ENCODE measurements around the gene PRKRIP1.

PRKRIP1 gene

GRCh38 chr7:102451371-102452054 lies 55.4 kb downstream of the PRKRIP1 start:
- peak overlapping the region; percentile 63 for H3K14ac ChIP-seq (ENCODE audit: low read length)

DNA sequence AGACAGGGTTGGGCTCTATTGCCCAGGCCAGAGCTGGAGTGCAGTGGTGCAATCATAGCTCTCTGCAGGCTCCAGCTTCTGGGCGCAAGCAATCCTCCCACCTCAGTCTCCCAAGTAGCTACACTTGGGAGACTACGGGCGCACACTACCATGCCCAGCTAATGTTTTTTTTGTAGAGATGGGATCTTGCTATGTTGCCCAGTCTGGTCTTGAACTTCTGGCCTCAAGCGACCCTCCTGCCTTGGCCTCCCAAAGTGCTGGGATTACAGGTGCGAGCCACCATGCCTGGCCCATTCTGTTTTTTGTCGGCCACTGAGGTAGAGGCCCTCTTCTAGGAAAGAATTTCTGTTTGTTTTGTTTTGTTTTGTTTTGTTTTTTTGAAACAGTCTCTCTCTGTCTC lies 56.3 kb downstream of the PRKRIP1 start:
- H2BK120ac ChIP-seq (ENCODE audit: low read depth, low read length): no peak overlapping the region
- WGBS, 2 donors (ENCODE audit: extremely low coverage in 2 of 2, insufficient read length in 2 of 2, insufficient replicate concordance in 1 of 2): no CpG with 5 or more reads among the region's 6 CpGs
- H3K18ac ChIP-seq (ENCODE audit: low read length): no peak overlapping the region
- H2AFZ ChIP-seq (ENCODE audit: low read length): no peak overlapping the region
- no peak overlapping the region for H4K8ac ChIP-seq (ENCODE audit: low read depth, low read length)
- DNase-seq (ENCODE audit: low spot score): no peak
- H3K14ac ChIP-seq (ENCODE audit: low read length): no peak overlapping the region
- no peak overlapping the region for H3K4me2 ChIP-seq (ENCODE audit: insufficient read depth, low read length, poor library complexity, severe bottlenecking)
- H4K91ac ChIP-seq (ENCODE audit: low read depth, low read length, poor library complexity): no peak overlapping the region
- no peak overlapping the region for H2BK15ac ChIP-seq (ENCODE audit: low read length)
- no peak overlapping the region for H2BK5ac ChIP-seq (ENCODE audit: low read length)
- H3K4me3 ChIP-seq (ENCODE audit: low read length in 2 of 2): no peak overlapping the region
- H3K36me3 ChIP-seq (replicated peaks in 1 of 2; ENCODE audit: control insufficient read depth in 2 of 2, insufficient read depth in 2 of 2, low read length in 2 of 2): peaks cover 12 to 36% of the 10 kb centered on the region in 2 donors
- no peak overlapping the region for H3K9ac ChIP-seq (ENCODE audit: low read depth, low read length, poor library complexity)
- H3K4me1 ChIP-seq (ENCODE audit: control insufficient read depth in 2 of 2, insufficient read depth in 1 of 2, low read depth in 1 of 2, low read length in 2 of 2): peaks cover 5 to 7% of the 10 kb centered on the region in 2 donors
- H3K79me1 ChIP-seq (ENCODE audit: low read depth, low read length): no peaks in the 10 kb centered on the region
- H3K9me3 ChIP-seq (replicated peaks in 1 of 2; ENCODE audit: control insufficient read depth in 2 of 2, insufficient read depth in 1 of 2, low read depth in 1 of 2, low read length in 2 of 2): no peaks in the 10 kb centered on the region
- H3K23ac ChIP-seq (ENCODE audit: low read depth, low read length, poor library complexity): no peak overlapping the region
- H2AK5ac ChIP-seq (ENCODE audit: low read depth, low read length): no peak overlapping the region
- H3K27ac ChIP-seq (replicated peaks; ENCODE audit: low read length): no peak overlapping the region
- H3K4ac ChIP-seq (ENCODE audit: low read length): no peak overlapping the region
- no peaks in the 10 kb centered on the region for H3K27me3 ChIP-seq (ENCODE audit: control insufficient read depth in 3 of 3, insufficient read depth in 3 of 3, low read depth in 1 of 3, low read length in 3 of 3)
- H2BK12ac ChIP-seq (ENCODE audit: low read length): no peak overlapping the region

More at GRCh38 chr7:102451371-102452054, 55.4 kb downstream of the PRKRIP1 start:
- Histone ChIP-seq H2BK15ac (ENCODE audit: low read length) (no peak overlapping the region), H3K23ac (ENCODE audit: low read depth, low read length, poor library complexity) (no peak overlapping the region), H2AFZ (ENCODE audit: low read length) (peak overlapping the region; percentile 28), H3K9me3 (replicated peaks in 1 of 2; ENCODE audit: control insufficient read depth in 2 of 2, insufficient read depth in 1 of 2, low read depth in 1 of 2, low read length in 2 of 2) (no peaks in the 10 kb centered on the region), H2AK5ac (ENCODE audit: low read depth, low read length) (peak overlapping the region; percentile 28), H3K4me2 (ENCODE audit: insufficient read depth, low read length, poor library complexity, severe bottlenecking) (peak overlapping the region; percentile 21), H2BK5ac (ENCODE audit: low read length) (peak overlapping the region; percentile 27), H3K18ac (ENCODE audit: low read length) (peak overlapping the region; percentile 76), H3K27ac (replicated peaks; ENCODE audit: low read length) (peak overlapping the region; percentile 43), H3K27me3 (ENCODE audit: control insufficient read depth in 3 of 3, insufficient read depth in 3 of 3, low read depth in 1 of 3, low read length in 3 of 3) (no peaks in the 10 kb centered on the region), H3K9ac (ENCODE audit: low read depth, low read length, poor library complexity) (no peak overlapping the region), H3K4me3 (ENCODE audit: low read length in 2 of 2) (no peak overlapping the region), H4K8ac (ENCODE audit: low read depth, low read length) (no peak overlapping the region), H2BK12ac (ENCODE audit: low read length) (no peak overlapping the region), H3K4me1 (ENCODE audit: control insufficient read depth in 2 of 2, insufficient read depth in 1 of 2, low read depth in 1 of 2, low read length in 2 of 2) (peaks cover 5 to 7% of the 10 kb centered on the region in 2 donors), H3K4ac (ENCODE audit: low read length) (peak overlapping the region; percentile 2), H3K36me3 (replicated peaks in 1 of 2; ENCODE audit: control insufficient read depth in 2 of 2, insufficient read depth in 2 of 2, low read length in 2 of 2) (peaks cover 12 to 36% of the 10 kb centered on the region in 2 donors), H4K91ac (ENCODE audit: low read depth, low read length, poor library complexity) (peak overlapping the region; percentile 19), H2BK120ac (ENCODE audit: low read depth, low read length) (no peak overlapping the region), H3K79me1 (ENCODE audit: low read depth, low read length) (no peaks in the 10 kb centered on the region)
- WGBS, 2 donors (ENCODE audit: extremely low coverage in 2 of 2, insufficient read length in 2 of 2, insufficient replicate concordance in 1 of 2): no CpG with 5 or more reads among the region's 23 CpGs
- no peak for DNase-seq (ENCODE audit: low spot score)

DNA sequence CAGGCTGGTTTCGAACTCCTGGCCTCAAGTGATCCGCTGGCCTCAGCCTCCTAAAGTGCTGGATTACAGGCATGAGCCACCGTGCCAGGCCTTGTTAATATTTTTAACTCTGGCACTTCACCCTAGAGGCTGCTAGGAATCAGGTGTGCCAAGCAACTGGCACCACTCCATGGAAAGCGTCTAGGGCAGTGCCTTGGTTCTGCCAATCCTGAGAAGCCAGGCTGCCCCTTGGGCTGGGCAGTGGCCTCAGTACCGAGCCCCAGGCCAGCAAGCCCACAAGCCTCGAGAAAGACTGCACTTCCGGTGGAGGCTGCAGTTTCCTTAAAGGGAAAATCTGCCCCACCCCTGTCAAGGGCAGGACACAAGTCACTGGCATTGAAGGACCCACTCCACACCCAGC lies 57.2 kb downstream of the PRKRIP1 start:
- Histone ChIP-seq H3K27me3 (ENCODE audit: control insufficient read depth in 3 of 3, insufficient read depth in 3 of 3, low read depth in 1 of 3, low read length in 3 of 3) (no peaks in the 10 kb centered on the region), H3K18ac (ENCODE audit: low read length) (no peak overlapping the region)
- no CpG with 5 or more reads among the region's 7 CpGs for WGBS, 2 donors (ENCODE audit: extremely low coverage in 2 of 2, insufficient read length in 2 of 2, insufficient replicate concordance in 1 of 2)

DNA sequence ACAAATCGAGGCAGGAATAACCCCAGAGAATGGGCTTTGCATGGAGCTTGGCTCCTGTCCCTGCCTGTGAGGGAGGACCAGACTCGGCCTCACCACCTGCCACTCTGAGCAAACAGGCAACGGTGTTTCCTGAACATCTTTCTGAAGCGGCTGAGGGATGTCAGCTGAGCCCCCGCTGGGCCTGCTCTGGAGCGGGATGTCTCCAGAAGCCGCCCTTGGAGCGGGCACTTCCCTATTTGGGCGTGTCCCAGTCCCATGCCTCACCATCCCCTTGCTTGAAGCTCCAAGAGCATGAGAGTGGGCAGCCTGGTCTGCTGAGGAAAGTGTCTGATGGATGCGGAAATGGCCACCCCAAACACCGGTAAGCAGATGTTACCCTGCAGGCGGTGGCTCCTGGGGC lies 58.3 kb downstream of the PRKRIP1 start:
- H3K4me2 ChIP-seq (ENCODE audit: insufficient read depth, low read length, poor library complexity, severe bottlenecking): no peak overlapping the region

More for the DNA sequence above, 57.2 kb downstream of the PRKRIP1 start:
- H3K9ac ChIP-seq (ENCODE audit: low read depth, low read length, poor library complexity): no peak overlapping the region
- no peak overlapping the region for H4K91ac ChIP-seq (ENCODE audit: low read depth, low read length, poor library complexity)
- H2BK12ac ChIP-seq (ENCODE audit: low read length): no peak overlapping the region
- no peak for DNase-seq (ENCODE audit: low spot score)
- H3K4me1 ChIP-seq (ENCODE audit: control insufficient read depth in 2 of 2, insufficient read depth in 1 of 2, low read depth in 1 of 2, low read length in 2 of 2): peaks cover 5 to 7% of the 10 kb centered on the region in 2 donors
- H3K27ac ChIP-seq (replicated peaks; ENCODE audit: low read length): no peak overlapping the region
- H3K4ac ChIP-seq (ENCODE audit: low read length): no peak overlapping the region
- no peak overlapping the region for H3K4me3 ChIP-seq (ENCODE audit: low read length in 2 of 2)
- H2BK15ac ChIP-seq (ENCODE audit: low read length): no peak overlapping the region
- H4K8ac ChIP-seq (ENCODE audit: low read depth, low read length): no peak overlapping the region
- no peaks in the 10 kb centered on the region for H3K79me1 ChIP-seq (ENCODE audit: low read depth, low read length)
- H3K14ac ChIP-seq (ENCODE audit: low read length): no peak overlapping the region
- H2AFZ ChIP-seq (ENCODE audit: low read length): no peak overlapping the region
- no peak overlapping the region for H2BK120ac ChIP-seq (ENCODE audit: low read depth, low read length)
- no peak overlapping the region for H2AK5ac ChIP-seq (ENCODE audit: low read depth, low read length)
- H3K4me2 ChIP-seq (ENCODE audit: insufficient read depth, low read length, poor library complexity, severe bottlenecking): no peak overlapping the region
- H3K36me3 ChIP-seq (replicated peaks in 1 of 2; ENCODE audit: control insufficient read depth in 2 of 2, insufficient read depth in 2 of 2, low read length in 2 of 2): peaks cover 19 to 36% of the 10 kb centered on the region in 2 donors
- no peak overlapping the region for H2BK5ac ChIP-seq (ENCODE audit: low read length)
- H3K9me3 ChIP-seq (replicated peaks in 1 of 2; ENCODE audit: control insufficient read depth in 2 of 2, insufficient read depth in 1 of 2, low read depth in 1 of 2, low read length in 2 of 2): no peaks in the 10 kb centered on the region
- no peak overlapping the region for H3K23ac ChIP-seq (ENCODE audit: low read depth, low read length, poor library complexity)

More for the DNA sequence above, 58.3 kb downstream of the PRKRIP1 start:
- Histone ChIP-seq H3K9ac (ENCODE audit: low read depth, low read length, poor library complexity) (no peak overlapping the region), H3K4ac (ENCODE audit: low read length) (no peak overlapping the region), H4K8ac (ENCODE audit: low read depth, low read length) (no peak overlapping the region), H2BK15ac (ENCODE audit: low read length) (no peak overlapping the region), H2AFZ (ENCODE audit: low read length) (no peak overlapping the region), H3K18ac (ENCODE audit: low read length) (peak overlapping the region; percentile 29), H3K23ac (ENCODE audit: low read depth, low read length, poor library complexity) (no peak overlapping the region), H3K4me1 (ENCODE audit: control insufficient read depth in 2 of 2, insufficient read depth in 1 of 2, low read depth in 1 of 2, low read length in 2 of 2) (peaks cover 5 to 7% of the 10 kb centered on the region in 2 donors), H2BK5ac (ENCODE audit: low read length) (no peak overlapping the region), H2AK5ac (ENCODE audit: low read depth, low read length) (no peak overlapping the region), H3K27me3 (ENCODE audit: control insufficient read depth in 3 of 3, insufficient read depth in 3 of 3, low read depth in 1 of 3, low read length in 3 of 3) (no peaks in the 10 kb centered on the region), H3K4me3 (ENCODE audit: low read length in 2 of 2) (no peak overlapping the region), H3K9me3 (replicated peaks in 1 of 2; ENCODE audit: control insufficient read depth in 2 of 2, insufficient read depth in 1 of 2, low read depth in 1 of 2, low read length in 2 of 2) (no peaks in the 10 kb centered on the region), H3K36me3 (replicated peaks in 1 of 2; ENCODE audit: control insufficient read depth in 2 of 2, insufficient read depth in 2 of 2, low read length in 2 of 2) (peaks cover 23 to 42% of the 10 kb centered on the region in 2 donors), H3K27ac (replicated peaks; ENCODE audit: low read length) (no peak overlapping the region), H3K79me1 (ENCODE audit: low read depth, low read length) (no peaks in the 10 kb centered on the region), H2BK120ac (ENCODE audit: low read depth, low read length) (no peak overlapping the region), H3K14ac (ENCODE audit: low read length) (no peak overlapping the region), H2BK12ac (ENCODE audit: low read length) (no peak overlapping the region), H4K91ac (ENCODE audit: low read depth, low read length, poor library complexity) (no peak overlapping the region)
- no peak for DNase-seq (ENCODE audit: low spot score)
- whole genome bisulfite sequencing, 2 donors (ENCODE audit: extremely low coverage in 2 of 2, insufficient read length in 2 of 2, insufficient replicate concordance in 1 of 2): no CpG with 5 or more reads among the region's 12 CpGs
